Lung (tissue), 12 donors: ENCODE data around the gene IL34. TPM values are rescaled to one million over a fixed set of nuclear protein-coding genes. Genes with fewer than 3 reads are reported as not detected.

ENCODE experiments used
- ATAC-seq: fragments of 200-7000 bp; cut with Tn5 transposase; one replicate; pipeline ENCODE4 v1.9.1; 2020; ENCODE audit warnings: moderate number of reproducible peaks; ENCODE audit not compliant: insufficient read depth, low FRiP score
- DNase-seq, 3 donors: peaks; one replicate each; pipeline ENCODE4 v3.0.0-alpha.2; 2013 to 2017
- H3K27ac ChIP-seq, 2 donors: one replicate each; pipeline ENCODE4 v1.5.1; 2013; ENCODE audit warnings: mild to moderate bottlenecking in 2 of 2, moderate library complexity in 2 of 2, control low read depth in 1 of 2, inconsistent platforms in 1 of 2, low read depth in 1 of 2, low read length in 1 of 2
- H3K27me3 ChIP-seq, 3 donors: one replicate each; pipeline ENCODE4 v1.5.1; 2013; ENCODE audit warnings: low read length in 2 of 3; ENCODE audit not compliant: control insufficient read depth in 3 of 3, insufficient read depth in 3 of 3
- H3K36me3 ChIP-seq, 4 donors: one replicate each; pipeline ENCODE4 v1.5.1; 2013; ENCODE audit warnings: low read length in 4 of 4, mild to moderate bottlenecking in 1 of 4, moderate library complexity in 1 of 4; ENCODE audit not compliant: control insufficient read depth in 4 of 4, insufficient read depth in 4 of 4
- H3K4me1 ChIP-seq, 5 donors: one replicate each; pipeline ENCODE4 v1.5.1; 2013; ENCODE audit warnings: low read length in 5 of 5, mild to moderate bottlenecking in 2 of 5, moderate library complexity in 1 of 5; ENCODE audit not compliant: control insufficient read depth in 5 of 5, insufficient read depth in 5 of 5
- H3K4me3 ChIP-seq: one replicate; pipeline ENCODE4 v1.5.1; 2013; ENCODE audit warnings: mild to moderate bottlenecking, control low read depth, moderate library complexity
- H3K9ac ChIP-seq, 2 donors: one replicate each; pipeline ENCODE4 v1.5.1; 2013; ENCODE audit warnings: low read length in 2 of 2, control low read depth in 1 of 2; ENCODE audit not compliant: insufficient read depth in 1 of 2
- H3K9me3 ChIP-seq, 4 donors: one replicate each; pipeline ENCODE4 v1.5.1; 2013; ENCODE audit warnings: low read length in 3 of 4, mild to moderate bottlenecking in 1 of 4, moderate library complexity in 1 of 4; ENCODE audit not compliant: control insufficient read depth in 4 of 4, insufficient read depth in 3 of 4
- WGBS, 2 donors: extraction: QIAGEN DNeasy Blood & Tissue Kit; methylation state at CpG; one replicate each; pipeline ENCODE4 v1.1.7; 2013; 5-methylcytosine and 5-hydroxymethylcytosine counted together
- polyA plus RNA-seq, 2 donors: library from polyadenylated mRNA; stranded (reverse); fragments of 200-250 nt; gene quantifications; one replicate each; pipeline ENCODE4 v1.2.1, GENCODE V29; 2013
- total RNA-seq, 2 donors: library from RNA; depleted of rRNA in 1 of 2; stranded (reverse); fragments of >200 nt in 1 of 2; gene quantifications; one replicate each; pipeline ENCODE4 v1.2.1, GENCODE V29; 2014 to 2021
- TF ChIP-seq, protein P1 (sequence below): IDR thresholded peaks from 2 replicates; pipeline ENCODE4 v1.5.1; 2012; ENCODE audit warnings: mild to moderate bottlenecking; ENCODE audit errors: control extremely low read depth, extremely low read depth
- donor health status: control.
- donor health status: control.
- donor health status: Bipolar disorder and iron deficiency.
- donor health status: healthy.
- donor health status: DM: yes; HTN: yes; CAD: no.

Gene IL34
- total and polyA plus RNA-seq, 4 donors = 1.5 to 13.0 (median 7.1) TPM

GRCh38 chr16:70664325-70665112 is 18.2 kb downstream of the IL34 start:
- DNase-seq = no peak
- Histone ChIP-seq H3K36me3 (peaks cover 21 to 49% (median 39%) of the 10 kb centered on the region in 4 donors), H3K27ac (no peak overlapping the region), H3K27me3 (peaks cover 0 to 2% (median 0%) of the 10 kb centered on the region in 3 donors), H3K4me3 (no peak overlapping the region), H3K9me3 (no peaks in the 10 kb centered on the region), H3K9ac (no peak overlapping the region), H3K4me1 (no peaks in the 10 kb centered on the region)
- WGBS, 2 donors = 94 to 97% methylated on average over 39 of the region's 39 CpGs
- TF ChIP-seq, protein P1, sequence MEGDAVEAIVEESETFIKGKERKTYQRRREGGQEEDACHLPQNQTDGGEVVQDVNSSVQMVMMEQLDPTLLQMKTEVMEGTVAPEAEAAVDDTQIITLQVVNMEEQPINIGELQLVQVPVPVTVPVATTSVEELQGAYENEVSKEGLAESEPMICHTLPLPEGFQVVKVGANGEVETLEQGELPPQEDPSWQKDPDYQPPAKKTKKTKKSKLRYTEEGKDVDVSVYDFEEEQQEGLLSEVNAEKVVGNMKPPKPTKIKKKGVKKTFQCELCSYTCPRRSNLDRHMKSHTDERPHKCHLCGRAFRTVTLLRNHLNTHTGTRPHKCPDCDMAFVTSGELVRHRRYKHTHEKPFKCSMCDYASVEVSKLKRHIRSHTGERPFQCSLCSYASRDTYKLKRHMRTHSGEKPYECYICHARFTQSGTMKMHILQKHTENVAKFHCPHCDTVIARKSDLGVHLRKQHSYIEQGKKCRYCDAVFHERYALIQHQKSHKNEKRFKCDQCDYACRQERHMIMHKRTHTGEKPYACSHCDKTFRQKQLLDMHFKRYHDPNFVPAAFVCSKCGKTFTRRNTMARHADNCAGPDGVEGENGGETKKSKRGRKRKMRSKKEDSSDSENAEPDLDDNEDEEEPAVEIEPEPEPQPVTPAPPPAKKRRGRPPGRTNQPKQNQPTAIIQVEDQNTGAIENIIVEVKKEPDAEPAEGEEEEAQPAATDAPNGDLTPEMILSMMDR = no peak
- ATAC-seq = no peak

GRCh38 chr16:70665113-70665694 is 18.8 kb downstream of the IL34 start:
- H3K36me3 ChIP-seq = peaks cover 21 to 52% (median 42%) of the 10 kb centered on the region in 4 donors
- TF ChIP-seq, protein P1 = no peak
- DNase-seq (no peak), ATAC-seq (no peak)
- no peak overlapping the region for H3K9ac ChIP-seq
- WGBS, 2 donors = 93 to 96% methylated on average over 13 to 14 of the region's 14 CpGs
- no peak overlapping the region for H3K4me3 ChIP-seq
- no peaks in the 10 kb centered on the region for H3K4me1 ChIP-seq
- H3K9me3 ChIP-seq = no peaks in the 10 kb centered on the region
- no peak overlapping the region for H3K27ac ChIP-seq
- peaks cover 0 to 2% (median 0%) of the 10 kb centered on the region in 3 donors for H3K27me3 ChIP-seq

- H3K9ac ChIP-seq = no peak overlapping the region
- no peaks in the 10 kb centered on the region for H3K9me3 ChIP-seq
- 88% methylated on average over 21 to 22 of the region's 22 CpGs for WGBS, 2 donors
- ATAC-seq (no peak), DNase-seq (no peak)
- no peak overlapping the region for H3K27ac ChIP-seq
- no peak overlapping the region for H3K4me3 ChIP-seq
- no peaks in the 10 kb centered on the region for H3K4me1 ChIP-seq
- TF ChIP-seq, protein P1 = no peak
- peaks cover 0 to 2% (median 0%) of the 10 kb centered on the region in 3 donors for H3K27me3 ChIP-seq
- H3K36me3 ChIP-seq = peaks cover 23 to 60% (median 49%) of the 10 kb centered on the region in 4 donors
Observed at GRCh38 chr16:70665806-70666735, 19.7 kb downstream of the IL34 start.
